Stomach (tissue), 9 donors: ENCODE measurements around the gene GRK6. TPM values are rescaled to one million over a fixed set of nuclear protein-coding genes. Genes with fewer than 3 reads are reported as not detected.
A peak's percentile ranks its signal among the peaks of the same experiment; 100 is the strongest.

Source experiments
- DNase-seq, 2 donors: peaks; one replicate each; pipeline versions ENCODE4 v3.0.0 to v3.0.0-alpha.2; 2013 to 2019
- H3K27ac ChIP-seq, 5 donors: fragments of 200-600 bp in 4 of 5; sonication (generic) in 4 of 5; one replicate each; pipeline ENCODE4 v1.5.1; 2013 to 2019; ENCODE audit warnings: mild to moderate bottlenecking in 1 of 5, moderate library complexity in 1 of 5
- H3K27me3 ChIP-seq, 3 donors: fragments of 200-600 bp; sonication (generic); one replicate each; pipeline ENCODE4 v1.5.1; 2017 to 2019; ENCODE audit warnings: mixed run types in 1 of 3
- H3K36me3 ChIP-seq, 4 donors: fragments of 200-600 bp; sonication (generic); 1 replicate in 3 of 4; 2 replicates in 1 of 4; pipeline ENCODE4 v1.5.1; 2016 to 2019
- H3K4me1 ChIP-seq, 4 donors: fragments of 200-600 bp; sonication (generic); one replicate each; pipeline ENCODE4 v1.5.1; 2016 to 2019
- H3K4me3 ChIP-seq, 4 donors: fragments of 200-600 bp; sonication (generic) in 3 of 4; one replicate each; pipeline ENCODE4 v1.5.1; 2016 to 2019; ENCODE audit warnings: mild to moderate bottlenecking in 1 of 4
- H3K9me3 ChIP-seq, 4 donors: fragments of 200-600 bp; sonication (generic); one replicate each; pipeline ENCODE4 v1.5.1; 2016 to 2019
- EP300 ChIP-seq: sonication (generic); formaldehyde crosslinking; IDR thresholded peaks from one replicate; pipeline ENCODE4 v1.6.1; 2017; ENCODE audit warnings: antibody characterized with exemption
- POLR2A ChIP-seq, 4 donors: fragments of 450-650 bp; IDR thresholded peaks; one replicate each; pipeline ENCODE4 v1.6.1; 2016; ENCODE audit warnings: antibody characterized with exemption in 4 of 4, control low read depth in 2 of 4, mild to moderate bottlenecking in 1 of 4, moderate library complexity in 1 of 4
- POLR2AphosphoS5 ChIP-seq, 3 donors: sonication (generic); formaldehyde crosslinking; IDR thresholded peaks; one replicate each; pipeline ENCODE4 v1.6.1; 2016; ENCODE audit warnings: antibody characterized with exemption in 3 of 3
- WGBS, 5 donors: extraction: QIAGEN DNeasy Blood & Tissue Kit in 3 of 5; methylation state at CpG; one replicate each; pipeline versions ENCODE4 v1.1.5 to v1.1.7; 2013 to 2018; 5-methylcytosine and 5-hydroxymethylcytosine counted together
- intact Hi-C: fragments of 100-400 bp; cut with DNase I; formaldehyde crosslinking; loops from one replicate; pipeline ENCODE4 v1.15.1; 2023; ENCODE audit warnings: low total_unique reads
- polyA plus RNA-seq, 3 donors: library from polyadenylated mRNA; stranded (reverse); fragments of 200-250 nt; gene quantifications; one replicate each; pipeline ENCODE4 v1.2.3, GENCODE V29; 2013
- total RNA-seq, 5 donors: library from RNA; depleted of rRNA; stranded (reverse); fragments of >200 nt; gene quantifications; one replicate each; pipeline versions ENCODE4 v1.1.0 to v1.2.3, GENCODE V29; 2014 to 2016
- TF ChIP-seq, protein P1 (sequence below), 7 experiments: fragments of 450-650 bp in 4 of 7; fragments of 200-600 bp in 3 of 7; sonication (generic) in 3 of 7; IDR thresholded peaks; one replicate each; pipeline ENCODE4 v1.5.1; 2016 to 2019; ENCODE audit warnings: antibody characterized with exemption in 7 of 7, control low read depth in 2 of 7, mild to moderate bottlenecking in 1 of 7
- donor health status: healthy with polysubstance abuse.
- donor health status: Bipolar disorder and iron deficiency.
- donor health status: healthy.

The GRK6 gene
- total and polyA plus RNA-seq, 8 donors, result 1.8 to 91.2 (median 17.7) TPM

DNA sequence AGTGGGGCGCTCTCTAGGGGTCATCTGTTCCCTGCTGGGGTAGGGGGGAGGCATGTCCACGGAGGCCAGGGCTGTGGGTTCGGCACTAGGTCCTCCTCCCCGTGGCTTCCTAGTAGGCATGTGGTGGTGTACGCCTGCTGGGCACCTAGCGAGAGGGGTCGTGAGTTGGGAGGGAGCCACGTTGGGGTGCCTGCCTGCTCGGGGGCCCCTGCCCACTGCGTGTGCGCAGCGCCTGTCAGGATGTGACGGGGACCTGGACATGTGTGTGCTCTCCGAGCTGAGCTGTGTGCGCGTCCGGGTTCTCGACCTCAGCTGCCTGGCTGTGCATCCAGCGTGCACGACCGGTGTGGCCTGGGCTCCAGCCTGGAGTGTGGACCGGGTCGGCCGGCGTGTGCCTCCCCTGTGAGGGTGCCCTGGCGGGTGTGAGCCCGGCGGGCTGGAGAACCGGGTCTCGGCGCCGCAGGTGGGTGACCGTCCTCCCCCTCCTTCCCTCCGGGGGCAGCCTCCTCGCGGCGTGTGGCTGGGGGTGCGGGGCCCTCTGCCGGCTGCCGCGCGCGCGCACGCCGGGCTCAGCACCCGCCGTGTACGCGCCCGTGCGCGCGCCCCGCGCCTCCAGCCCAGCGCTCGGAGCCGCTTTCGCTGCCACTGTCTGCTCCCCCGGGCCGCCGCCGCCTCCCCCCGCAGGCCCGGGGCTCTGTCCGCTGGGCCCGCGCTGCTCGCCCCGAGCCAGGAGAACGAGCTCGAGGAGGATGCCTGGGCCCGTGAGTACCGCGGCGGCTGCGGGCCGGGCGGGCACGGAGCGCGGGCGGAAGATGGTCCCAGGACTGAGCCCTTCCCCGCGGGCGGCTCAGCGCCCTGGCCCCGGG is 20.0 kb downstream of the GRK6 start, which contains the start of gene PRR7:
Gene PRR7 (plus strand): TSS at position 615 of the 866 bp plus-strand sequence. CDS start 8,254 bp downstream, outside the sequence.
- 0 to 1% (median 0%) methylated on average over 11 to 76 of the region's 89 CpGs for WGBS, 5 donors

DNA sequence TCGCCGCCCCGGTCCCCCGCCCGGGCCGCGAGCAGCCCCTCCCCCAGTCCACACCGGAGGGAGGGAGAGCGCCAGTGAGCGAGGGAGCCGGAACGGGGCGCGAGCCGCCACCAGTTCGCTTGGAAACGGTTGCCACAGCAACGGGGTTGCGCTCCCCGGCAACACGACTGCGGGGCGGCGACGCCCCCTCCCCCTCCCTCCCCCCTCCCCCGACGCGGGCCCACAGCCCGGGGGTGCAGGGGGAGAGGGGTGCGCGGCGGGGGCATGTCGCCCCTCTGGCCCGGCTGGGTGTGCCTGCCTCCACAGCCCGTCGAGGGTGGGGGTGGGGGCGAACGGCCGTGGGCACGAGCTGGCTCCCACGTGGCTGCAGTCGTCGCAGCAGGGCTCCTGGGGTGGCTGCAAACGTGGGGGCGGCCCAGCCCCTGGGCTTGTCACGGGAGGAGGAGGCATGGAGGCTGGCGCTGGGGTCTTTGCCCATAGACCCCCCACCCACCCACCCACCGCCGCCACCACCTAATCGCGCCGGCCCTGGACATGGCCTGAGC is 20.7 kb downstream of the GRK6 start:
- no peaks in the 10 kb centered on the region for H3K9me3 ChIP-seq
- 0 to 4% (median 1%) methylated on average over 3 to 50 of the region's 52 CpGs for WGBS, 5 donors
- peak; percentile 46 to 91 for DNase-seq
- H3K4me3 ChIP-seq, result peak overlapping the region; percentile 58 to 75 (median 70)
- H3K36me3 ChIP-seq, result peaks cover 0 to 8% (median 8%) of the 10 kb centered on the region in 4 donors
- intact Hi-C loops, result no loop called here
- H3K27ac ChIP-seq, result peak overlapping the region in 4 of 5 donors; percentile 32 to 73 (median 56)
- TF ChIP-seq EP300, result no peak
- TF ChIP-seq, protein P1, sequence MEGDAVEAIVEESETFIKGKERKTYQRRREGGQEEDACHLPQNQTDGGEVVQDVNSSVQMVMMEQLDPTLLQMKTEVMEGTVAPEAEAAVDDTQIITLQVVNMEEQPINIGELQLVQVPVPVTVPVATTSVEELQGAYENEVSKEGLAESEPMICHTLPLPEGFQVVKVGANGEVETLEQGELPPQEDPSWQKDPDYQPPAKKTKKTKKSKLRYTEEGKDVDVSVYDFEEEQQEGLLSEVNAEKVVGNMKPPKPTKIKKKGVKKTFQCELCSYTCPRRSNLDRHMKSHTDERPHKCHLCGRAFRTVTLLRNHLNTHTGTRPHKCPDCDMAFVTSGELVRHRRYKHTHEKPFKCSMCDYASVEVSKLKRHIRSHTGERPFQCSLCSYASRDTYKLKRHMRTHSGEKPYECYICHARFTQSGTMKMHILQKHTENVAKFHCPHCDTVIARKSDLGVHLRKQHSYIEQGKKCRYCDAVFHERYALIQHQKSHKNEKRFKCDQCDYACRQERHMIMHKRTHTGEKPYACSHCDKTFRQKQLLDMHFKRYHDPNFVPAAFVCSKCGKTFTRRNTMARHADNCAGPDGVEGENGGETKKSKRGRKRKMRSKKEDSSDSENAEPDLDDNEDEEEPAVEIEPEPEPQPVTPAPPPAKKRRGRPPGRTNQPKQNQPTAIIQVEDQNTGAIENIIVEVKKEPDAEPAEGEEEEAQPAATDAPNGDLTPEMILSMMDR (IDR thresholded peaks at IDR 0.05), result no peak
- TF ChIP-seq POLR2A (IDR thresholded peaks at IDR 0.05), result no peak
- TF ChIP-seq POLR2AphosphoS5 (IDR thresholded peaks at IDR 0.05), result no peak
- peaks cover 0 to 43% (median 12%) of the 10 kb centered on the region in 3 donors for H3K27me3 ChIP-seq
- peaks cover 23 to 34% (median 27%) of the 10 kb centered on the region in 4 donors for H3K4me1 ChIP-seq

More for the DNA sequence above, 20.0 kb downstream of the GRK6 start, which contains the start of gene PRR7:
- DNase-seq, result peak; percentile 66 to 90
- peaks cover 0 to 42% (median 12%) of the 10 kb centered on the region in 3 donors for H3K27me3 ChIP-seq
- peaks cover 6 to 15% (median 15%) of the 10 kb centered on the region in 4 donors for H3K36me3 ChIP-seq
- TF ChIP-seq POLR2A (IDR thresholded peaks at IDR 0.05) (no peak), EP300 (no peak), POLR2AphosphoS5 (IDR thresholded peaks at IDR 0.05) (peak in 1 of 3 donors; percentile 17)
- TF ChIP-seq, protein P1 (IDR thresholded peaks at IDR 0.05), result no peak
- H3K9me3 ChIP-seq, result no peaks in the 10 kb centered on the region
- peaks cover 23 to 34% (median 27%) of the 10 kb centered on the region in 4 donors for H3K4me1 ChIP-seq
- H3K4me3 ChIP-seq, result peak within 1 kb of the TSS; percentile 58 to 75 (median 70)
- intact Hi-C loops, result no loop called here
- H3K27ac ChIP-seq, result peak within 1 kb of the TSS; percentile 32 to 73 (median 46)

DNA sequence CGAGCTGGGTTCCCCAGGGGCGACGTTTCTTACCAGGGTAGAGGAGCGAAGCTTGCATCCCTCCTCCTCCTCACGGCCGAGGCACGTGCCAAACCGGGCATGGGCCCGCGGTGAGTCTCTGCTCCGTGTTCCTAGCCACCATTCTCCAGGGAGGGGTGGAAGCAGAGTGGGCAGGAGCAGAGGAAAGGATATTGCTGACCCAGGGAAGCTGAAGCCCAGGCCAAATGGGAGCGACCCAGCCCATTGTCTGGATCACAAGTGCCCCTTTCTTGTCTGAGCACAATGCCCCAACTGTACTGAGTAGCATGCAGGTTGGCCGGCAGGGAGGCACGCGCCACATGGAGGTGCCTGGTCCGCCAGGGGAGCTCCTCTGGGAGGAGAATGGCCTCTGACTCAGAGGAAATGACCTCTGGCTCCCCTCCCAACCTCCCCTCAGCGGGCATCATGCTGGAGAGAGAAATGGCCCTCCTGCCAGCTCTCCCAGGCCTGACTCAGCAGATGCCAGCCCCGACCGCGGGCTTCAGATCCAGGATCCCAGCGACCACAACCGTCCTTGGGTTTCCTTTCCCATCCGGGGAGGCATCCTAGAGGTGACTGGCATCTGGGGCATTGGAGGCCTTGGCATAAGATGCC is 21.3 kb downstream of the GRK6 start:
- H3K4me3 ChIP-seq, result peak overlapping the region; percentile 58 to 75 (median 70)
- TF ChIP-seq, protein P1 (IDR thresholded peaks at IDR 0.05), result no peak
- peak in 1 of 3 donors; percentile 40 for TF ChIP-seq POLR2AphosphoS5 (IDR thresholded peaks at IDR 0.05)
- peaks cover 0 to 2% (median 2%) of the 10 kb centered on the region in 4 donors for H3K36me3 ChIP-seq
- peaks cover 0 to 49% (median 12%) of the 10 kb centered on the region in 3 donors for H3K27me3 ChIP-seq
- peak; percentile 54 to 81 for DNase-seq
- H3K9me3 ChIP-seq, result no peaks in the 10 kb centered on the region
- peak overlapping the region in 1 of 5 donors; percentile 23 for H3K27ac ChIP-seq
- 4 to 14% (median 7%) methylated on average over 9 to 23 of the region's 23 CpGs for WGBS, 5 donors
- peaks cover 23 to 34% (median 27%) of the 10 kb centered on the region in 4 donors for H3K4me1 ChIP-seq
- intact Hi-C loops, result no loop called here
